ENCODE data around the gene KRT15.

The KRT15 gene

DNA sequence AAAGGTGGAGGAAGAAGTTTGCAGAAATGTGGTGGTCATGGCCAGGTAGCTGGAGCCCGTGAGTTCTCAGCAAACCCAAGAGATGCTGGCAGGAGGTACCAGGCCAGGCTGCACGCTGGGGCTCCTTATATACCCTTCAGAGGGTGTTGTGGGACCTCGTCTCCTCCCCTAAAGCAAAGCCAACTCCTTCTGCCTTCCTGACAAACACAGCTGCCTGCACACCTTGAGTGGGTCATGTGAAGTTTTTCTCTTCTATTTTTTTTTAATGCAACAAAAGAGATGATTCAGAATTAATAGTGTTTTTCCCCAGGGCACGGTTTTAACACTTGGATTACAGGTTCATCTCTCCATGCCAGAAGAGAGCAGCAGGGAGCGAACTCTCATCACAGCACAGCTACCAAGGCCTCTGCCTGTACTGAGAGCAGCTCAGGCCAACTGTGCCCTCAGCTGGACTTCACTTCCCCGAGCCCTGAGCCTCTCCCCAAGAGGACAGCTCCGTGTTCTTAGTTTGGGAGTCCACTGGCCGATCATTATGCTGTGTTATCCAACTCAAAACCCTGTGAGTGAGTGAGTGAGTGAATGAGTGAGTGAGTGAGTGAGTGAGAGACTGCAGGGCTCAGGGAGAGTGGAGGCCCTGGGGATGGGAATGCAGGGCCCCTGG lies at the start of gene KRT15:
TSS of gene KRT15 (minus strand) at position 102 of the 661 bp plus-strand sequence. CDS start at position 39, 63 bp downstream.
- no peak for DNase-seq (ENCODE audit: low spot score)

GRCh38 chr17:41567317-41567716 lies 48.6 kb upstream of the KRT15 start:
- no peak for DNase-seq (ENCODE audit: low spot score)

DNA sequence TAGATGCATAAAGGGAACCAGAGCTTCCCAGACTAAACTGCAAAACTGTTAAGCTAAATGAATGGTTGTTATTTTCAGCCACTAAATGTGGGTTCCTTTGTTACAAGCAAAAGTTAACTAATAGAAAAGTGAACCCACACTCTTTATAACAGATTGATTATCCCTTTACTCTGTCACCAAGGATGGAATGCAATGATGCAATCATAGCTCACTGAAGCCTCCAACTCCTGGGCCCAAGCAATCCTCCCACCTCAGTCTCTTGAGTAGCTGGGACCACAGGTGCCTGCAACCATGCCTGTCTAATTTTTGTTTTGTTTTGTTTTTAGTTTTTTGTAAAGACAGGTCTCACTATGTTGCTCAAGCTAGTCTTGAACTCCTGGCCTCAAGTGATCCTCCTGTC lies 46.6 kb upstream of the KRT15 start:
- no peak for DNase-seq (ENCODE audit: low spot score)

GRCh38 chr17:41563607-41564170 lies 45.0 kb upstream of the KRT15 start:
- DNase-seq (ENCODE audit: low spot score): no peak

GRCh38 chr17:41561554-41561953 lies 42.9 kb upstream of the KRT15 start:
- DNase-seq (ENCODE audit: low spot score): no peak

DNA sequence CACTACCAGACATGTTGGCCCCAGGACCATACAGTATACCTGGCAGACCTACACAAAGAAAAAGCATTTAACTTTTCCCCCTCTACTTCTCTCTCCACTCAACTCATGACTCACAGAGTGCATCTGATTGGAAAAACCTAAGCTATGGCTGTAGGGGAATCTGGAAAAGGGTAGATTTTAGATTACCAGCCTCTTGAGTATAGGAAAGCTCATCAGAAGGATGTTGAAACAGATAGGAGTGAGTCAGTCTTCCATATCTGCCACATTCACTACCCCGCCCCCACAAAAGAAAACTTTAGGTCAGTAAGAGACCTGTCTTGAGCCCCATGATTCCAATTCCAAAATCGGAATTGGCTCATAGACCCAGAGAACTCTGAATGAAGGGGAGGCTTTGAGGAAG lies 40.9 kb upstream of the KRT15 start:
- no peak for DNase-seq (ENCODE audit: low spot score)

DNA sequence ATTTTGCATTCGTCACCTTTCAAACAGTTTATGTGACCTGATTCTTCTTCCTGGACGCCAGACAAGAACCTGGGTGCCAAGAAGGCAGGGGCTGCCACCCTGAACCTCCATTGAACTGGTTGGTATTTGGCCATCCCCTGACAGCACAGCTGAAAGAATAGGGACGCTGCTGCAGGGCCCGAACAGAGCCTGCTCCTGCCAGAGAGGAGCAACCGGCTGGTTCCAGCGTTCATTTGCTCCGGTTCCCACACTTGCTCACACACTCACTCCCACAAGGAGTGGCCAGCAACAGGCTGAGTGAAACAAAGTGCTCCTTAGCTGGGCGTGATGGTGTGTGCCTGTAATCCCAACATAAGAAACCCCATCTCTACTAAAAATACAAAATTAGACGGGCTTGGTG lies 38.2 kb upstream of the KRT15 start:
- no peak for DNase-seq (ENCODE audit: low spot score)

- no peak for DNase-seq (ENCODE audit: low spot score)
These were observed 37.6 kb upstream of the KRT15 start for GRCh38 chr17:41556306-41556705.

DNA sequence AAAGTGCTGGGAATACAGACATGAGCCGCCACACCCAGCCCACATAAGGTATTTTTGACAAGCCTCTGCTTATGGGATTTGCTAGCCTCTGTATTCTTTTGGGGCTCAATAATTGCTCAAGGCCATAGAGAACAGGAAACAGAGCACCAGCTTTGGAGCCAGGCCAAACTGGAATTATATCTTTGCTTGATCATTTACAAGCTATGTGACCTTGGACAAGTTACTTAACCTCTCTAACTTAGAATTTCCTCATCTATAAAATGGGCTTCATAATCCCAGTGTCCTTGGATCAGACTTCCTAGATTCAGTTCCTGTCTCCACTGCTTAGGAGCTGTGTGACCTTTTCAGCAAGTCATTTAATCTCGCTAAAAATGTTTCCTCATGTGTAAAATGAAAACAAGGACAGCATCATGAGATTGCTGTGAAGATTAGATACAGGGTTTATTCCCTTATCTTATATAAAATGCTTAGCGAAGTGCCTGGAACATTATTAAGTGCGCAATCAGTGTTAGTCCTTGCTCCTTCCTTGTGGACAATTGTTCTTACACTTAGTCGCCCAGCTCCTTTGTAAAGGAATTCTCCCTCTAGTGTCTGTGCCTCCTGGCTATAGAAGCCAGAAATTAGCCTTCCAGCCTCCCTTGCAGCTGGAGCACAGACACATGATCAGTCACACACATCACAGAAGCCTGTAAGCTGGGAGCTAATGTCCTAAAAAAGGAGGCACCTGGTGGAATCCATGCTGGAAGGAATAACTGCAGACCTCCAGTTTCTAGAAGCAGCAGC lies 36.6 kb upstream of the KRT15 start:
- DNase-seq (ENCODE audit: low spot score): no peak

- no peak for DNase-seq (ENCODE audit: low spot score)
These were observed 35.4 kb upstream of the KRT15 start for GRCh38 chr17:41553987-41554680.

DNA sequence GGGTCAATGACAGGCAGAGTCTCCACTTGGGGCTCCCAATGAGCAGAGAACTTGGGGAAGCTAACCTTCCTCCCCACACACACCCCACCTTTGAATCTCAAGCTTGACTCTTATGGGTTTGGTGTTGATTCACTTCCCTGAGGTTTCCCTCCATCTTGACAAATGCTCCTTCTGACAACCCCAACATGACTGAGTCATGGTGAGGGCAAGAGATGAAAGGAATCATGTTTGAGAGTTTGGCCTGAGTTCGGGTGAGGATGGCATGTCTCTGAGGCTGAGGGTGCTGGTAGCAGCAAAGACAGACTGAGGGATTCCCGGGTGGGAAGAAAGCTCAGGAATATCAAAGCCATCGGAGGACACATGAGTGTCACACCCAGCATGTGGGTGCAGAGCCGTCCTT lies 34.5 kb upstream of the KRT15 start:
- no peak for DNase-seq (ENCODE audit: low spot score)

GRCh38 chr17:41552455-41552854 lies 33.8 kb upstream of the KRT15 start:
- DNase-seq (ENCODE audit: low spot score): no peak

DNA sequence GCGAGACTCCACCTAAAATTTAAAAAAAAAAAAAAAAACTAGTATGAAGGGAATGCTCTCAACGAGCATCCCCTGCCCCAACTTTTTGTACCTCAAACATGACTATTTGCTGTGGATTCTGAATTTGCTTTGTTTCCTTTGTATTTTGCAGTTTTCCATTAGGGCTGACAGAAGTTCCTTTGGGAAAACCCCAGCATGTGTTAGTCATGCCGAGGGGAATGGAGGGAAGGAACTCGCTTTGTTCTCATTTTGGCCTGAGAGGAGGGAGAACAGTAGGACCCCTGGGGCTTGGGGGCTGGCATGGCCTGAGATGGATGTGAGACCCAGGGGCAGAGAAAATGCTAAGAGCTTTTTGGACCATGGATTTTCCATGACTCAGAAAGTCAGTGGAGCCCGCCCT lies 32.7 kb upstream of the KRT15 start:
- DNase-seq (ENCODE audit: low spot score): no peak

GRCh38 chr17:41549596-41550039 lies 30.9 kb upstream of the KRT15 start:
- DNase-seq (ENCODE audit: low spot score): no peak

DNA sequence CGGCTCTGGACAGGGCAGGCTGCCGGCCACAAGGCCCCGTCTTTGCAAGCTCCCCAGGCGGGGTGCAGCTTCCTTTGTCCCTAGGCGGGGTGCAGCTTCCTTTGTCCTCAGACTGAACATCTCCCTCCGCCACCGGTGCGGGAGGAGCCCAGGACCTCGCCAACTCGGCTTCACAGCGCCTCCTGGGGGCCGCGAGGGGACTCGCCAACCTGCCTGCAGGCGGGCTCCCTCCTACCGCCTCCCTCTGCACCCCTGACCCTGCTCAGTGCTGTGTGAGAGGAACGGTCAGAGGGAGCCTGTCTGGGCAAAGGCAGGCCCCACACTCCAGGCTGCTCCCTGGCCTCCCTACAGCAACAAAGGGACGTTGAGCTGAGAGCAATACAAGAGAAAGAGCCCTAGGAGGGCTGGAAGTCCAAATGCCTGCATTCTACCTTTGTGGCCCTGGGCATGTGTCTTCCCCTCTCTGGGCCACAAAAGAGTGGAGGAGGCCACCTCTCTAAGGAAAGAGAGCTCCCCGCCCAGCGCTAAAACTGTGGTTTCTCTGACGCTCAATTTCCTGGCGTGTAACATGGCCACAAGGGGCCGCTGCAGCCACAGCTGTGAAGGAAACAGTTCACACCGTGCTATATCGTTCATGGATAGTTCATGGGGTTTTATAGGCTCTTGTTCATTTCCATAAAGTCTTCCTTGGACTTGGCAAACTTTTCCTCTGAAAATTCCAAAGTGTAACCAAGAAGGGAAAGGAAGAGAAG lies 30.3 kb upstream of the KRT15 start:
- DNase-seq (ENCODE audit: low spot score): peak; percentile 91

DNA sequence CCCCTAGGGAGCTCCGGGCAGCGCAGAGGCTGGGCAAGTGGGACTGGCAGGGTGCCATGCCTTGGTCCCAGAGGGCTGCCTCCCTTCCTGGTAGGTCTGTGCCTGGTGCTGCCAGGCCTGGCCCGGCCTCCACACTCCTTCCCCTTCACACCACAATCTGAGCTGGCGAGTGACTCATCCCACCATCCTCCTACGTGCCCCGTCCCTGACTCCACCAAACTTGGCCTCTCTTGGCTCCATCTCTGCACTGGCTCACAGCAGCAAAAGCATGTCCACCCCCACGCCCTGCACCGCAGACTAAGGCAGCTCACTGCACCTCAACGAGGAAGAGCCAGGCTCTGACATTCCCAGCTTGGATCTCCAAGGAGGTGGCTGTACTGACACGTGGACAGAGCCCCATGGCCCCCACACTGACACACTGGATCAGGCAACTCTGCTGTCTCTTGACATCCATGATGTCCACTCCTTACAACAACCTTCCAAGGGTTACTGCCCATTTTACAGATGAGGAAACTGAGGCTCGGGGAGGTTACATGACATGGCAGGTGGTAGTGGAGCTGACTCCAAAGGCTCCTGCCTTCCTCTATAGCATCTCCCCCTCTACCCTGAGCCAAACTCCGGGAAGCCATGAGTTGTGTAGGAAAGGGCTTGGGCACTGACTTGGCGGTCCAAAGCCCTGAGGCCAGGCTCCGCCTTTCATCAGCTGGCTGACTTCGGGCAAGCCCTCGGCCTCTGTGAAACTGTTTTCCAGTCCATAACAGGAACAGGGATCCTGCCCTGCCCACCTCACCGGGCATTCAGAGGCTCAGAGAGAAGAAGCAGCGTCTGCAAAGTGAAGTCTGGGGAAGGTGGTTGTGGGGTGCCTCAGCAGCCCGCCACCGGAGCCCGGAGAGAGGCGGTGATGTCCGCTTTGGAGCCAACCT lies 29.5 kb upstream of the KRT15 start:
- peak; percentile 95 for DNase-seq (ENCODE audit: low spot score)

DNA sequence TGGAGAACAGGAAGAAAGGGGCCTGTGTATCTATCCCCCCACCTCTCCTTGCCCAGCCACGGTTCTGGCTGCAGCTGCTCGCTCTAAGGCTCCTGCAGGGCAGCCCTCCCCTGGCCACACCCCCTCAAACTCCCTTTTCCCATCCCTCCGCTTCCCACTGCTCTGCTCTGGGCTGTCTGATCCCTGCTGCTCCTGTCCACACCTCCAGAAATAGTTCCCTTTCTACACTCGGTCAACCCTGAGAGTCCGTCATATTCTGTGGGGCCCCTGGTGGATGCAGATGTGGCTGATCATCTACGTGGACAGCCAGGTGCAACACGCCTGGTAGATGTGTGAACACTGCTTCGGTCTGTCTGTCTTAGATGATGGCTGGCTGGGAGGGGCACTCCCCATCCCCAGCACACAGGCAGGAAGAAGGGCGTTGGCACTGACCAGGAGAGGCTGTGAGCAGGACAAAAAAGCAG lies 28.7 kb upstream of the KRT15 start:
- no peak for DNase-seq (ENCODE audit: low spot score)

DNA sequence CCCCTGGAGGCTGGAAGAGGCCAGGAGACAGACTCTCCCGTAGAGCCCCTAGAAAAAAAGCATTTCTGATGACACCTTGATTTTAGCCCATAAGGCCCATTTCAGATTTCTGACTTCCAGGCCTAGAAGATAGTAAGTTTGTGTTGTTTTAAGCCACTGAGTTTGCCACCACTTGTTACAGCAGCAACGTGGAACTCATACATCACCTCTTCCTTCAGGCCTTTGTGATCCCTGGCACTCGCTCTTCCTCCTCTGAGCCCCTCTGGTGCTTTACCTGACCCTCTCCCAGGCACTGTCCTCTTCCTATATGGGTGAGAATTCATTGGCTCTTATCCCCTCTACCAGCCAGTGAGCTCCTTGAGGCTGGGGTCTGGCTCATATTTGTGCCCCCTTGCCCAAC lies 28.1 kb upstream of the KRT15 start:
- DNase-seq (ENCODE audit: low spot score): no peak

DNA sequence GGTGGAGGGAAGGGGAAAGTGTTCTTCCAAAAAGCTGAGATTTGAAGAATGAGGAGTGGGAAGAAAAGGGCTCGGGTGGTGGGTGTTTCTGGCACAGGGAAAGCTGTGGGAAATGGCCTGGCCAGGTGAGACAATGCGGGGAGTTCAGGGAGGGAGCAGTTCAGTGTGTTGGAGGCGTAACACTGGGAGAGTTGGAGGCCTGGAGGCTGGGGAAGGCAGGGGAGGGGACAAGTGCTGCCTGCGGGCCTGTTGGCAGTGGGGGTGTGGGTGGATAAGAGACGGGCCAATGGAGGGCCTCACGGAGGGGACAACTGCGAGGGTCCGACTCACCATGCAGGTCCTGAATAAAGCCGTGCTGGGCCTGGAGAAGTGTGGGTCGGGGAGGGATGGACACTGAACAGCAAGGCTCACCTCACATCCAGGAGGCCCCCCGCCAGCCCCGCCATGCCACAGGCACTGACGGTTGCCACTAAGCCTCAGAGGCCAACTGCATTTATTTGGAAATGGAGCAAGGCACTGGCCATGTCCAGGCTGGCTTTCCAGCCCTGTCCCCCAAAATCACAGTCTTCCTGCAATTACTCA lies 27.2 kb upstream of the KRT15 start:
- no peak for DNase-seq (ENCODE audit: low spot score)

DNA sequence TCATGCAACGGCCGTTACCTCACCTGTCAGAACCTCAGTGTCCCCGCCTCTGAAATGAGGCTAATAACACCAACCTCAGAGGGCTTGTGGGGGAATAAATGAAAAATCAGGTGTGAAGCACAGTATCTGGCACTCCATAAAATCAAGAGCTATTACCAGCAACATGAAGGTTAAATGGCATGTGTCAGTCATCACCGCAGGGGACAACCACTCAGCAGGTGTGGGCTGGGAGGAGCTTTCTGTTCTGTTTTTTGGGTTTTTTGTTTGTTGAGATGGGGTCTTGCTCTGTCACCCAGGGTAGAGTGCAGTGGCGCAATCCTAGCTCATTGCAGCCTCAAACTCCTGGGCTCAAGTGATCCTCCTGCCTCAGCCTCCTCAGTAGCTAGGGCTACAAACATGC lies 26.2 kb upstream of the KRT15 start:
- DNase-seq (ENCODE audit: low spot score): no peak

Data from AG20443 (cell line).